ENCODE data around the gene NTM.

The NTM gene

DNA sequence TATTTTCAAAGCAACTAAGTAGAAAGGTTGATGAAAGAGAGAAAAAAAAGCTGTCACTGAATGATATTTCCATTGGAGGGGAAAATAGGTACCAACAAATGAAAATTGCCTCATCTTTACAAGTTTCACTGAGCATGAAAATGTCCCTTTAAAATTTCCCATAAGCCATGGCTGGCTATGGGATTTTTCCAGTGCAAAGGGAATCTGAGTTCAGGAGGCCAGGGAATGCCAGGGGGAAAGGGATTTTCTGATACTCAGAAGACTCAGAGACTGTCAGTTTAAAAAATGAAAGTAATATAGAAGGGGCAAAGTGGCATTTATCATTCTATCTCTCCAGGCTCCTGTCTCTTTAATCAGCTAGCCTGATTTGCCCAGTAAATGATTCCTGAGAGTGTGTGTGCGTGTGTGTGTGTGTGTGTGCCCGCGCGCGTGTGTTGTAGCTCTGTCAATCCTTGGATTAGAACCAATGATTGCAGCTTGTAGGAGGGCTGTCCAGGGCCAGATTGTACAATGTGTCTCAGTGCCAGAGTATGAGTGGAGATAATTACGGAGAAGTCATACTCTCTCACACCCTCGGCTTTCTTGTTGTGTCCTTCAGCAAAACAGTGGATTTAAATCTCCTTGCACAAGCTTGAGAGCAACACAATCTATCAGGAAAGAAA is at the start of gene NTM:
NTM (plus strand) TSS at position 526 of the 662 bp plus-strand sequence.
- no peak within 1 kb of the TSS for H3K27ac ChIP-seq
- TF ChIP-seq, protein P1, sequence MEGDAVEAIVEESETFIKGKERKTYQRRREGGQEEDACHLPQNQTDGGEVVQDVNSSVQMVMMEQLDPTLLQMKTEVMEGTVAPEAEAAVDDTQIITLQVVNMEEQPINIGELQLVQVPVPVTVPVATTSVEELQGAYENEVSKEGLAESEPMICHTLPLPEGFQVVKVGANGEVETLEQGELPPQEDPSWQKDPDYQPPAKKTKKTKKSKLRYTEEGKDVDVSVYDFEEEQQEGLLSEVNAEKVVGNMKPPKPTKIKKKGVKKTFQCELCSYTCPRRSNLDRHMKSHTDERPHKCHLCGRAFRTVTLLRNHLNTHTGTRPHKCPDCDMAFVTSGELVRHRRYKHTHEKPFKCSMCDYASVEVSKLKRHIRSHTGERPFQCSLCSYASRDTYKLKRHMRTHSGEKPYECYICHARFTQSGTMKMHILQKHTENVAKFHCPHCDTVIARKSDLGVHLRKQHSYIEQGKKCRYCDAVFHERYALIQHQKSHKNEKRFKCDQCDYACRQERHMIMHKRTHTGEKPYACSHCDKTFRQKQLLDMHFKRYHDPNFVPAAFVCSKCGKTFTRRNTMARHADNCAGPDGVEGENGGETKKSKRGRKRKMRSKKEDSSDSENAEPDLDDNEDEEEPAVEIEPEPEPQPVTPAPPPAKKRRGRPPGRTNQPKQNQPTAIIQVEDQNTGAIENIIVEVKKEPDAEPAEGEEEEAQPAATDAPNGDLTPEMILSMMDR (conservative IDR thresholded peaks at IDR 0.05): no peak
- no peak for TF ChIP-seq ZFX (IDR thresholded peaks at IDR 0.05)

DNA sequence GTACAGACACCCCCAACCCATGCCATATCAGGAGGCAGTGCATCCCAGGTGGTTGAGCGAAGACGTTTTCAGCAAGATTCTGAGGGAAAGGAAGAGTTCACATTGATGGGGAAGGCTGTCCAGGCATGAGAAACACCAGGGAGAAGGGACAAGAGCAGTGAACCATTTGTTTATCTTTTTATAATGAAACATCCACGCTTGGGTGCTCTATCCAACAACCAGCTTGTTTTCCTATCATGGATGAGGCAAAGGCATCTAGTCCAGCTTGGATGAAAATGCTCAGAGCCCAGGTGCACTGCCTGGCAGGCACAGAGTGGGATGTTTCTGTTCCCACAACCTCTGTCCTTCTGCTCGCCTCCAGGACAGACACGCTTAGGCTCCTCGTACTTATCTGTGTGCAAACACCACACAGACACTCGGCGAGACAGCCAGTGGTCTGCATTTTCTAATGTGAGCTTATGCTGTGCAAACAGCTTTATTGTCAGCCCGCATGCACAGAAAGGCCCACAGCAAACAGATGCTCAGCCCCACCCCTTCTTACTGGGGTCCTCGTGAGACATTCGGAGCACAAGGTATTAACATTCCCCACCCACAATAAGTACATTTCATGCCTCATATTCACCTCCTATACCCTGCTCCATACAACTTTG is 45.4 kb upstream of the NTM start:
- H3K27ac ChIP-seq: no peak overlapping the region
- TF ChIP-seq, protein P1 (conservative IDR thresholded peaks at IDR 0.05): no peak
- no peak for TF ChIP-seq ZFX (IDR thresholded peaks at IDR 0.05)

DNA sequence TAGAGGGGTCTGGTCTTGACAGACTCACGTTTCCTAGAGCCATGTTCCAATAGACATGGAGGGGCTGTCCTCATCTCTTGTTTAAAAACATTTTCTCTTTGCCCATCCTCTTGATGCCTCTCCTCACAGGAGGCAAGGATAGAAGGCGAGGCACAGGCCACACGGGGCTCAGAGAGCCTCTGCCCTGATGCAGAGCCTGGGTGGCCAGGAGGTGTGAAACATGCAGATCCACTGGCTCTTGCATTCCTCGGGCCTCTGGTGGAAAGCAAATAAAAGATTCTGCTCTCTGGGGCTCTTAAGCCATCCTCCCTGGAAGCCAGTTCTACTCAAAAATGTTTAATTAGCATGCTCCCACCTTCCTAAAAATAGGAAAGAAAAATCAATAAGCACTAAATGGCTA is 43.6 kb upstream of the NTM start:
- H3K27ac ChIP-seq: no peak overlapping the region
- TF ChIP-seq, protein P1 (conservative IDR thresholded peaks at IDR 0.05): no peak
- TF ChIP-seq ZFX (IDR thresholded peaks at IDR 0.05): no peak

DNA sequence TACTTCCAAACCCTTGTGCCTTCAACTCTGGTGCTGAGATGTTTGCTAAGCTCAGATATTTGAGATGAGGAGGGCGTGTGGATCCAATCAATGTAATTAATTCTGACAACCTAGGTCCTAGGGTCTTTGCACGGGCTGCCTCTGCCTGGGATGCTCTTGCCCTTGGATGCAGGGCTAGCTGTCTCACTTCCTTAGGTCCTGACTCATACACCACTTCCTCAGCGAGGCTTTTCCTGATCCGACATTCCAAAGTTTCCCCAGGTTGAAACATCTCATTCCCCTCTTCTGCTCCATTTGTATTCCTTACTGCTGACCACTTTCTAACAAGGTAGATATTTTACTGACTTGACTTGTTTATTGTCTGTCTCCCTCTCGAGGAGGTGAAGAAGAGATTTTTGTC is 43.0 kb upstream of the NTM start:
- H3K27ac ChIP-seq: no peak overlapping the region
- no peak for TF ChIP-seq ZFX (IDR thresholded peaks at IDR 0.05)
- TF ChIP-seq, protein P1 (conservative IDR thresholded peaks at IDR 0.05): no peak

DNA sequence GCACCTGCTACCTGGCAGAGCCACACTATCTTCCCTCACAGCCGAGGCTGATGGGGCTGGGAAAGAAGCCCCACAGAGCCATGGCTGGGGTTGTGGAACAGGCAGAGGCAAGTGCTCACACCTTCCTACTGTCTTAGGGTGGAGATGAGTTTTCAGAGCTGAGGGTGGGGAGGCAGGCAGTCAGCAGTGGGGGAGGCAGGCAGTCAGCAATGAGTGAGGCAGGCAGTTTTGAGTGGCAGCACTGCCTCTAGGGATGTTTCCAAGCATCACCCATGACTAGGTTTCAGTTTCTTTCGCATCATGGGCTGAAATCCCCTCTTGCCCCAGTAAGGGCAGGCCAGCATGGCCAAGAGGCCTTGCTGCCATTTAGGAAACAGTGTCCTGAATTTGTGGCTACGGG is 41.6 kb upstream of the NTM start:
- TF ChIP-seq, protein P1 (conservative IDR thresholded peaks at IDR 0.05): no peak
- TF ChIP-seq ZFX (IDR thresholded peaks at IDR 0.05): no peak
- H3K27ac ChIP-seq: no peak overlapping the region

DNA sequence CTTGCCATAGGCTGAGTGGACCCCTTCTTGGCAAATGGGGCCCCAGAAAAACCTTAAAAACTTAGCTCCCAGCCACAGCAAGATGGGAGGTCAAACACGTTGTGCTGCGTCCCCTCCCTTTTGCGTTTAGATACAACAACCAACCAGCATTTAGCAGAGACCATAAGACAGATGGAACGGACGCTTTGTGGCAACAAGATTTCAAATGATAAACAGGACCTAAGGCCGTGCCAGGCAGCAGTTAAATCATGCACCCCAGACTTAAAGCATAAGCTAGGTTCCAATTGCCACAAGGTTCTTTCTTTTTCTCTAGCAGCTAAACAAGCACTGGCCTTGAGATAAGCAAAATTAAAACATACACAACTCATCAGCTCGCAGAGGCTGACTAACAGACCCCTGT is 39.4 kb upstream of the NTM start:
- no peak overlapping the region for H3K27ac ChIP-seq
- TF ChIP-seq, protein P1 (conservative IDR thresholded peaks at IDR 0.05): no peak
- no peak for TF ChIP-seq ZFX (IDR thresholded peaks at IDR 0.05)

DNA sequence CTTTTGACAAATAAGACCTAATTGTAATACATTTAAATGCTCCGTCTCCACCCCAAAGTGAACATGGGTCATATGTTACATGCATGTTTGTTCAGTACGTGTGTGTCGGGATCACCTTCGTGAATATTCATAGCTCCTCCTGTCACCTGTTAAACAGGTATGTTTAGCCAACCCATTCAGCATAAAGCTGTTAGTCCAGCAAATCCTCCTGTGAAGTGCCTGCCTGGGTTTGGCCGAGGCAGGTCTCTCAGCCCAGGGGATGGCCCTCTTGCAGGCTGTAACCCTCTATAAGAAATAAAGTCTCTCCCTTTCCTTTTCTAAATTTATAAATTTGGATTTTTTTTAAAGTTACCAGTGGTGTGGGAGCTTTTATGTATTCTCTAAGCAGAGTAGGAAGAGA is 38.9 kb upstream of the NTM start:
- TF ChIP-seq, protein P1 (conservative IDR thresholded peaks at IDR 0.05): no peak
- TF ChIP-seq ZFX (IDR thresholded peaks at IDR 0.05): no peak
- H3K27ac ChIP-seq: no peak overlapping the region

Data from C4-2B (cell line).